Anterior cingulate cortex (tissue), 58 donors: ENCODE measurements around the gene SH3GLB2.
"Not testable (repeated sequence)": the region's sequence is repeated elsewhere in the genome, so short reads cannot be mapped to it uniquely, and the experiment has no call there.

ENCODE experiments used
- DNase-seq, 58 donors: peaks; one replicate each; lab custom pipeline; 2025; lab: John Stamatoyannopoulos, UW

The SH3GLB2 gene

DNA sequence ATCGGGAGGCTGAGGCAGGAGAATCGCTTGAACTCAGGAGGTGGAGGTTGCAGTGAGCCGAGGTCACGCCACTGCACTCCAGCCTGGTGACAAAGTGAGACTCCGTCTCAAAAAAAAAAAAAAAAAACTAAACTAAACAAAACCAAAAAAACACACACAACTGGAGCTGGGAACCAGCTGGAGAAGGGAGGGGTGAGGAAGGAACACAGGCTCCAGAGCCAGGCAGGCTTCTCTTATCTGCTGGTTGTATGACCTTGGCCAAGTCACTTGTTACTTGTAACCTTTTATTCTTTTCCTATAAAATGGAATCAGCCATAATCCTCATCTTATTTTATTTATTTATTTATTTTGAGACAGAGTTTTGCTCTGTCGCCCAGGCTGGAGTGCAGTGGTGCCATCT is 24.0 kb downstream of the SH3GLB2 start:
- not testable (repeated sequence) for DNase-seq

DNA sequence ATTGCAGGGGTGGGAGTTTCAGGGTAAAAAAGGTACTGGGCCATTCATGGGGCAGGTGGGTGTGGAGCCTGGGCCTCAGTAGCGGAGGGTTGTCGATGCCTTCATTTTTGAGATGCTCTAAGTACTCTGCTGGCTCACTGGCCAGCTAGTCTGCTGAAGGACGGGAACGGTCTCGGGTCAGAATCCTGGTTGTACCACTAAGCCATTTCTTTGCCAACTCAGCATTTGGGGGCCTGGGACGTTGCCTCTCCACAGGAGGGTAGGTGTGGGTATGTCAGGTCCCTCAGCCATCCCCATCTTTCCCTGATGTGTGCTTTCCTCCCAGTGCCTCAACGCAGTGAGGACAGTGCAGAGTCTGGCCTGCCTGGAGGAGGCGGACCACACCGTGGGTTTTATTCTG is 25.1 kb downstream of the SH3GLB2 start:
- no peak for DNase-seq

GRCh38 chr9:129001504-129002325 is 26.4 kb downstream of the SH3GLB2 start:
- DNase-seq = no peak

DNA sequence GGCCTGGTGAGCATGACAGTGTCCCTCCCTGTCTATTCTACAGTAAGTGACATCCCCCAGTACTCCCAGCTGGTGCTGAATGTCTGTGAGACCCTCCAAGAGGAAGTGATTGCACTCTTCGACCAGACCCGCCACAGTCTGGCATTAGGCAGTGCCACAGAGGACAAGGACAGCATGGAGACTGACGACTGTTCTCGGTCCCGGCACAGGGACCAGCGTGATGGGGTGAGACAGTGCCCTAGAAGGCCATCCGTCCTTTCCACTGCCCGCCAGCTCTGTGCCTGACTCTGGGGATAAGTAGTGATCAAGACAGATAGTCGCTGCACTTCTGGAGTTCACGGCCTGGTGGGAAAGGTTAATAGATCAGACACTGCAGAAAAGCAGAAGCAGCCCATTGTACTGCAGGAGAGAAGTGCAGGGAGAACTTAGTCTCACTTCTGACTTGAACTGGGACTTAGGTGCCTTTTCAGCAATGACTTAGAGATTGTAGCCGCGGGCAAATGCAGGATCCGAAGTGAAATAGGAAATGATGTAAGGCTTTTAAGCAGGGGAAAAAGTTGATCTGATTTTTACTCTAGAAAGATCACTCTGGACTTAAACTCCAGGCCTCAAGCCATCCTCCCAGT is 28.4 kb downstream of the SH3GLB2 start:
- no peak for DNase-seq

DNA sequence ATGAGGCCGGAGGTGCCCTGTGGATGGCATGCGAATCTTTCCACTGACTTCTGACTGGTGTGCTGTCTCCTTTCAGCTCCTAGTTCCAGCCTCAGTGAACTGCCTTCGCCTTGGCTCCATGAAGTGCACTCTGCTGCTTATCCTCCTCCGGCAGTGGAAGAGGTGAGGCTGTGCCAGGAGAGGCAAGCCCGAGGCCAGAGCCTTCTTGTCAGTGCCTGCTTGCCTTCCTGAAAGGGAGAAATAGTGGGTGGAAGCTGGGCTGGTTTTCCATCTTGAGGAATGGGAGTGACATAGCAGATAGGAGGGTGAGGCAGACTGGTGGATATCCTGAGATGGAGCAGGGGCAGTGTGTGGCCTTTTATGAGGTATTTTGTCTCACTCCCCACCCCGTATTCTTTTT is 29.7 kb downstream of the SH3GLB2 start:
- DNase-seq = no peak

- peak in 4 of 58 donors; percentile 19 to 47 (median 38) for DNase-seq
Observed at GRCh38 chr9:128995791-128996190, 32.3 kb downstream of the SH3GLB2 start.

DNA sequence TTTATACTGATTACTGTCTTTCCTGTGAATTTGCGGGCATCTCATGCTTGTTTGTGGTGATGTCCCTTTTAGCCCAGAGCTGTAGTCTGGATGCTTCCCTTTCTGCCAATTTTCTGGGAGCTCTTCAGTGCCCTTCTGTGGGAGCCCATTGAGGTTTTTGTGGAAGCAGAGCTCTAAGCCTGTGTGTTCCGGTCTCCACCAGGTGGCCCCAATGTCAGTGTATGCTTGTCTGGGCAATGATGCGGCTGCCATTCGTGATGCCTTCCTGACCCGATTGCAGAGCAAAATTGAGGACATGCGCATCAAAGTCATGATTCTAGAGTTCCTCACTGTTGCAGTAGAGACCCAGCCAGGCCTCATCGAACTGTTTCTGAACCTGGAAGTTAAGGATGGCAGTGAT is 35.1 kb downstream of the SH3GLB2 start:
- DNase-seq = peak in 40 of 58 donors; percentile 18 to 72 (median 48)

- peak in 7 of 58 donors; percentile 28 to 67 (median 38) for DNase-seq
Observed at GRCh38 chr9:128987805-128988204, 40.3 kb downstream of the SH3GLB2 start.

- DNase-seq = no peak
Observed at GRCh38 chr9:128986671-128987070, 41.5 kb downstream of the SH3GLB2 start.

GRCh38 chr9:128983536-128983935 is 44.6 kb downstream of the SH3GLB2 start:
- DNase-seq = no peak

DNA sequence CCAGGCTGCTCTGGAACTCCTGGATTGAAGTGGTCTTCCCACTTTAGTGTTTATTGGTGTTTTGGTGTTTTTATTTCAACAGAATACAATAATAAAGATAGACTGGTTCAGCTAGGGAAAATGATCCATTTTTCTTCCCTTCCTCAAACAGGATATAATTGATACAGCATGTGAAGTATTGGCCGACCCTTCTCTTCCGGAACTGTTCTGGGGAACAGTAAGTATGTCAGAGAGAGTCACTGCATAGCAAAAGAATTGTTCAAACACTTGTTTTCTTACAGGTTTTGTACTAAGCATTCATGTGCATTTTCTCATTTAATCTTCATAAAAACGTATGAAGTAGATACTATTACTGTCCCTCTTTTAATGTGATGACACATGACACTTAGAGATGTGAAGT is 49.0 kb downstream of the SH3GLB2 start:
- no peak for DNase-seq

- no peak for DNase-seq
Observed at GRCh38 chr9:128972956-128973355, 55.2 kb downstream of the SH3GLB2 start.

GRCh38 chr9:128969491-128969890 is 58.6 kb downstream of the SH3GLB2 start:
- no peak for DNase-seq

DNA sequence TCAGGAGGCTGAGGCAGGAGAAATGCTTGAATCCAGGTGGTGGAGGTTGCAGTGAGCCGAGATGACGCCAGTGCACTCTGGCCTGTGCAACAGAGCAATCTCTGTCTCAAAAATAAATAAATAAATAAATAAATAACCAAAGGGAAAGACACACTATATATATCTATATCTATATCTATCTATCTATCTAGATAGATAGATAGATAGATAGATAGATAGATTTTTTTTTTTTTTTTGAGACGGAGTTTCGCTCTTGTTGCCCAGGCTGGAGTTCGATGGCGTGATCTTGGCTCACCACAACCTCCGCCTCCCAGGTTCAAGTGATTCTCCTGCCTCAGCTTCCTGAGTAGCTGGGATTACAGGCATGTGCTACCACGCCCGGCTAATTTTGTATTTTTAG is 66.7 kb downstream of the SH3GLB2 start:
- DNase-seq = not testable (repeated sequence)
